H1 (cell line): ENCODE results near the gene GNAL. TPM values are rescaled to one million over a fixed set of nuclear protein-coding genes. Genes with fewer than 3 reads are reported as not detected.

Source experiments
- ASH2L ChIP-seq: fragments of 200-600, 300-600 bp; sonication (generic); IDR thresholded peaks from one replicate; pipeline ENCODE4 v1.7.1; 2017; ENCODE audit warnings: low read length
- CBX8 ChIP-seq: fragments of 300-800, 300-1000 bp; sonication (generic); IDR thresholded peaks from 2 replicates; pipeline ENCODE4 v1.7.1; 2016; ENCODE audit warnings: low read depth, low read length, borderline replicate concordance
- CHD7 ChIP-seq: fragments of 300-600 bp; sonication (generic); IDR thresholded peaks from 2 replicates; pipeline ENCODE4 v1.7.1; 2012; ENCODE audit warnings: low read length, moderate library complexity, mild to moderate bottlenecking, inconsistent platforms; ENCODE audit not compliant: insufficient replicate concordance
- EGR1 ChIP-seq: IDR thresholded peaks from 2 replicates; pipeline ENCODE4 v1.6.1; 2011; ENCODE audit warnings: low read depth, low read length, borderline replicate concordance
- EP300 ChIP-seq, 2 experiments: IDR thresholded peaks; 1 replicate in 1 of 2; 2 replicates in 1 of 2; pipeline ENCODE4 v1.6.1; 2011 to 2012; ENCODE audit warnings: low read depth in 2 of 2, low read length in 2 of 2, mild to moderate bottlenecking in 2 of 2, borderline replicate concordance in 1 of 2, inconsistent platforms in 1 of 2, moderate library complexity in 1 of 2
- FOSL1 ChIP-seq: IDR thresholded peaks from 2 replicates; pipeline ENCODE4 v1.6.1; 2011; ENCODE audit warnings: mild to moderate bottlenecking, low read depth, low read length, moderate library complexity; ENCODE audit not compliant: insufficient read depth
- GTF2F1 ChIP-seq: IDR thresholded peaks from 2 replicates; pipeline ENCODE4 v1.6.1; 2012; ENCODE audit warnings: low read depth, low read length, improper control_type of control experiment, borderline replicate concordance
- KDM1A ChIP-seq: fragments of 200-600, 300-600 bp; sonication (generic); IDR thresholded peaks from 2 replicates; pipeline ENCODE4 v1.7.1; 2016; ENCODE audit warnings: mild to moderate bottlenecking, low read length, borderline replicate concordance
- SIN3A ChIP-seq, 2 experiments: IDR thresholded peaks in 1 of 2; conservative IDR thresholded peaks in 1 of 2; 2 replicates each; pipeline ENCODE4 v1.6.1; 2011 to 2012; ENCODE audit warnings: low read length in 2 of 2, improper control_type of control experiment in 1 of 2, low read depth in 1 of 2, mild to moderate bottlenecking in 1 of 2
- SIRT6 ChIP-seq: IDR thresholded peaks from one replicate; pipeline ENCODE4 v1.7.1; 2012; ENCODE audit warnings: low read length, inconsistent platforms
- YY1 ChIP-seq: IDR thresholded peaks from 2 replicates; pipeline ENCODE4 v1.6.1; 2011; ENCODE audit warnings: low read depth, mild to moderate bottlenecking, low read length
- polyA plus RNA-seq, 7 experiments: library from polyadenylated mRNA; depleted of rRNA in 3 of 7; stranded (reverse) in 5 of 7; unstranded in 2 of 7; fragments of >200 nt in 5 of 7; fragments of 200-250 nt in 2 of 7; gene quantifications; 1 replicate in 5 of 7; 2 replicates in 1 of 7; 4 replicates in 1 of 7; pipeline versions ENCODE4 v1.2.1 to v1.2.3, GENCODE V29; 2011 to 2013; ENCODE audit warnings: missing spikeins in 2 of 7, mixed read lengths in 2 of 7
- total RNA-seq: library from RNA; stranded (reverse); fragmentation: NEBNext Ultra II Directional; extraction: Animal tissue kit (Norgen Biotek cat#: 25700); gene quantifications from 2 replicates; pipeline ENCODE4 v1.2.1, GENCODE V29; 2021

The GNAL gene
- total and polyA plus RNA-seq, 2 of the 8 experiments (the other 6 are each of a cell fraction or from before 2014, with no cell fraction given): 13.2 to 18.3 TPM

- TF ChIP-seq CHD7 (no peak), SIRT6 (no peak), EP300 (IDR thresholded peaks at IDR 0.05; ENCODE audit: borderline replicate concordance in 1 of 2, low read depth in 2 of 2, low read length in 2 of 2) (no peak), ASH2L (no peak), EGR1 (no peak), CBX8 (no peak), GTF2F1 (no peak), SIN3A (conservative IDR thresholded peaks at IDR 0.05 in 1 of 2, IDR thresholded peaks at IDR 0.05 in 1 of 2; ENCODE audit: low read depth in 1 of 2, low read length in 2 of 2) (no peak), YY1 (no peak), FOSL1 (no peak), KDM1A (no peak)
Measured at GRCh38 chr18:11663439-11664029, 25.5 kb upstream of the GNAL start (continued).
